ENCODE results near the gene ZSCAN1. TPM values are rescaled to one million over a fixed set of nuclear protein-coding genes. Genes with fewer than 3 reads are reported as not detected.
A peak's percentile ranks its signal among the peaks of the same experiment; 100 is the strongest.

Gene ZSCAN1
- total RNA-seq, 1 donor from 2014 or later = not detected

DNA sequence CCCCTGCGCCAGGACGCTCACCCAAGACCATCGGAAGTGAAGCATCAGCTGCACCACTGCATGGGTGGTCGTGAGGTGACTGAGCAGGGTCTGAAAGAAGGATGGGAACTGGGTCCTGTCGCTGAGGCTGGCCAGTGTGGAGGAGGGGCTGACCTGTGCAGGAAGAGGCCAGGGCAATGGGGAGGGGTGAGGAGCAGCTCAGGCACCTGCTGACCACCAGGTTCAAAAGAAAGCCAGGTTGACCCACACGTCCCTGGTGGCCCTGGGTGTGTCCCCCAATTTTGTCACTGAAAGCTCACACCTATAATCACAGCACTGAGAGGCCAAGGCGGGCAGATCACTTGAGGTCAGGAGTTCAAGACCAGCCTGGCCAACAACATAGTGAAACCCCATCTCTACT, 13.7 kb upstream of the ZSCAN1 start:
- H3K9me3 Mint-ChIP-seq = peaks cover 13% of the 10 kb centered on the region
- H3K27me3 Mint-ChIP-seq = no peaks in the 10 kb centered on the region
- H3K36me3 Mint-ChIP-seq (ENCODE audit: low read depth) = peaks cover 3% of the 10 kb centered on the region
- no peak for DNase-seq
- no peak overlapping the region for H3K4me3 Mint-ChIP-seq
- H3K4me1 Mint-ChIP-seq = no peaks in the 10 kb centered on the region
- intact Hi-C loops (cut with micrococcal nuclease) = loop anchor here (5.0 kb wide), 1 partner anchor 137 kb away; no protein-coding TSS in a partner anchor
- no peak overlapping the region for H3K27ac Mint-ChIP-seq

GRCh38 chr19:58021541-58022282, 12.1 kb upstream of the ZSCAN1 start:
- Mint-ChIP-seq H3K4me1 (no peaks in the 10 kb centered on the region), H3K27me3 (no peaks in the 10 kb centered on the region), H3K4me3 (no peak overlapping the region), H3K36me3 (ENCODE audit: low read depth) (peaks cover 3% of the 10 kb centered on the region), H3K9me3 (peaks cover 8% of the 10 kb centered on the region), H3K27ac (no peak overlapping the region)
- peak; percentile 61 for DNase-seq
- intact Hi-C loops (cut with micrococcal nuclease) = loop anchor here (5.0 kb wide), 1 partner anchor 136 kb away; no protein-coding TSS in a partner anchor

GRCh38 chr19:58022283-58022660, 11.6 kb upstream of the ZSCAN1 start:
- Mint-ChIP-seq H3K27ac (no peak overlapping the region), H3K27me3 (no peaks in the 10 kb centered on the region), H3K4me3 (no peak overlapping the region), H3K4me1 (no peaks in the 10 kb centered on the region), H3K9me3 (peaks cover 8% of the 10 kb centered on the region), H3K36me3 (ENCODE audit: low read depth) (peaks cover 3% of the 10 kb centered on the region)
- DNase-seq = no peak
- intact Hi-C loops (cut with micrococcal nuclease) = loop anchor here (5.0 kb wide), 1 partner anchor 135 kb away; no protein-coding TSS in a partner anchor

DNA sequence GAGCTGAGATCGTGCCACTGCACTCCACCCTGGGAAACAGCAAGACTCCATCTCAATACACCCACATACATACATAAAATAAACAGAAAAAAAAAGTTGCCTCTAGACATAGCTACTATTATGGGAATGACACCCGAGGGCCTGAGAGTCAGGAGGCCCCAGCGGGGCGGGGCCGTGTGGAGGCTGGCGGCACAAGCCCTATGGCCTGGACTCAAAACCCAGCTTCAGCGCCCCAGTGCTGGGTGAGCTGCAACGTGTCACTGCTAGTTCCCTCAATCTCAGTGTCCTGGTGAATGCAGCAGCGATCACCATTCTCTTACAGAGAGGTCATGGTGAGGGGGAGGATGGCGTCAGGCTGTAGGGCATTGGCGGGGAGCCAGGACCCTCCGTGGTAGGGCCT, 9.2 kb upstream of the ZSCAN1 start:
- DNase-seq = no peak
- Mint-ChIP-seq H3K36me3 (ENCODE audit: low read depth) (peaks cover 3% of the 10 kb centered on the region), H3K27me3 (no peaks in the 10 kb centered on the region), H3K4me1 (no peaks in the 10 kb centered on the region), H3K4me3 (no peak overlapping the region), H3K9me3 (peaks cover 13% of the 10 kb centered on the region), H3K27ac (no peak overlapping the region)
- intact Hi-C loops (cut with micrococcal nuclease) = loop anchor here (5.0 kb wide), 1 partner anchor 133 kb away; no protein-coding TSS in a partner anchor

DNA sequence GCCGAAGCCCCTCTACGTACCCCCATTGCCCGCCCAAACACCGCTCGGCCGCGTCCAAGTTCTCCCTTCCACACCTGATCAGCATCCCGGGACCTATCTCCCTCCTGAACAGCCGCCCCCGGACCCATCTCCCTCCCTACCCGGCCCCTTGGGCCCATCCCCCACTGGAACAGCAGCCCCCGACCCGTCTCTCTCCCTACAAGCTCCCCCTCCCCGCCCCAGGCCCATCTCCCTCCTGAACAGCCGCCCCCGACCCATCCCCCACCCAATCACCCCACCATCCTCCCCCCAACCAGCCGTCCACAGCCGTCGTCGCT, 610 bp downstream of the ZSCAN1 start:
- Mint-ChIP-seq H3K27me3 (peaks cover 1% of the 10 kb centered on the region), H3K27ac (no peak overlapping the region), H3K4me1 (no peaks in the 10 kb centered on the region), H3K9me3 (peaks cover 16% of the 10 kb centered on the region), H3K4me3 (no peak overlapping the region), H3K36me3 (ENCODE audit: low read depth) (peaks cover 10% of the 10 kb centered on the region)
- DNase-seq = no peak
- intact Hi-C loops (cut with micrococcal nuclease) = no loop called here

GRCh38 chr19:58035863-58036262, 2.0 kb downstream of the ZSCAN1 start:
- H3K4me1 Mint-ChIP-seq = no peaks in the 10 kb centered on the region
- peaks cover 16% of the 10 kb centered on the region for H3K9me3 Mint-ChIP-seq
- peaks cover 1% of the 10 kb centered on the region for H3K27me3 Mint-ChIP-seq
- no peak for DNase-seq
- intact Hi-C loops (cut with micrococcal nuclease) = no loop called here
- no peak overlapping the region for H3K4me3 Mint-ChIP-seq
- peaks cover 10% of the 10 kb centered on the region for H3K36me3 Mint-ChIP-seq (ENCODE audit: low read depth)
- no peak overlapping the region for H3K27ac Mint-ChIP-seq

DNA sequence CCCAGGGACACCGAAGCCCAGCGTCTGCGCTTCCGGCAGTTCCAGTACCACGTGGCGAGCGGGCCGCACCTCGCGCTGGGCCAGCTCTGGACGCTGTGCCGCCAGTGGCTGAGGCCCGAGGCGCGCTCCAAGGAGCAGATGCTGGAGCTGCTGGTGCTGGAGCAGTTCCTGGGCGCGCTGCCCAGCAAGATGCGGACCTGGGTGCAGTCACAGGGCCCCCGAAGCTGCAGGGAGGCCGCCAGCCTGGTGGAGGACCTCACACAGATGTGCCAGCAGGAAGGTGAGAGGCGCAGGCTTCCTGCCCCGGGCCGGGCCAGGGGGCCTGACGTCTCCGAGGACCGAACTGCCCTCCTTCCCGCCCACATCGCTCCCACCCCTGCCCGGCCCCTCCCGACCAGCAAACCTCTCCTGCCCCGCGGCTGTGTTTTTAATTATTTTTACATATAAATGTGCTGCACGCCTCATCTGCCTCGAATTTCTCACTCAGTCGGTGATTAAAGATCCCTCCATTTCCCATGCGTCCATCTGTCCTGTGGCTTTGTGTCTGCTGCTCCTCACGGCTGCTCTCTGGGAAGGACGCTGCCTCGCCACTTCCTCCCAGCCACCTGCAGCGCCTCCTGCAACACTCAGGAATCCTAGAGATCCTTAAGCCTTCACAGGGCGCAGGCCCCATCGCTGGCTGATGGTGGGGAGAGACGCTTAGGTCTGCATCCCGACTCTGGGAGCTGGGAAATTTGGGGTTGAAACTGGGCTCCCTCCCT, 4.3 kb downstream of the ZSCAN1 start:
- no peak overlapping the region for H3K4me3 Mint-ChIP-seq
- peaks cover 10% of the 10 kb centered on the region for H3K36me3 Mint-ChIP-seq (ENCODE audit: low read depth)
- H3K4me1 Mint-ChIP-seq = no peaks in the 10 kb centered on the region
- intact Hi-C loops (cut with micrococcal nuclease) = no loop called here
- peaks cover 22% of the 10 kb centered on the region for H3K9me3 Mint-ChIP-seq
- no peak for DNase-seq
- no peak overlapping the region for H3K27ac Mint-ChIP-seq
- H3K27me3 Mint-ChIP-seq = peaks cover 1% of the 10 kb centered on the region

- H3K4me3 Mint-ChIP-seq = no peak overlapping the region
- H3K36me3 Mint-ChIP-seq (ENCODE audit: low read depth) = peaks cover 10% of the 10 kb centered on the region
- peaks cover 1% of the 10 kb centered on the region for H3K27me3 Mint-ChIP-seq
- intact Hi-C loops (cut with micrococcal nuclease) = no loop called here
- peaks cover 22% of the 10 kb centered on the region for H3K9me3 Mint-ChIP-seq
- no peak overlapping the region for H3K27ac Mint-ChIP-seq
- no peak for DNase-seq
- H3K4me1 Mint-ChIP-seq = no peaks in the 10 kb centered on the region
Observed at GRCh38 chr19:58038688-58039204, 4.9 kb downstream of the ZSCAN1 start.

DNA sequence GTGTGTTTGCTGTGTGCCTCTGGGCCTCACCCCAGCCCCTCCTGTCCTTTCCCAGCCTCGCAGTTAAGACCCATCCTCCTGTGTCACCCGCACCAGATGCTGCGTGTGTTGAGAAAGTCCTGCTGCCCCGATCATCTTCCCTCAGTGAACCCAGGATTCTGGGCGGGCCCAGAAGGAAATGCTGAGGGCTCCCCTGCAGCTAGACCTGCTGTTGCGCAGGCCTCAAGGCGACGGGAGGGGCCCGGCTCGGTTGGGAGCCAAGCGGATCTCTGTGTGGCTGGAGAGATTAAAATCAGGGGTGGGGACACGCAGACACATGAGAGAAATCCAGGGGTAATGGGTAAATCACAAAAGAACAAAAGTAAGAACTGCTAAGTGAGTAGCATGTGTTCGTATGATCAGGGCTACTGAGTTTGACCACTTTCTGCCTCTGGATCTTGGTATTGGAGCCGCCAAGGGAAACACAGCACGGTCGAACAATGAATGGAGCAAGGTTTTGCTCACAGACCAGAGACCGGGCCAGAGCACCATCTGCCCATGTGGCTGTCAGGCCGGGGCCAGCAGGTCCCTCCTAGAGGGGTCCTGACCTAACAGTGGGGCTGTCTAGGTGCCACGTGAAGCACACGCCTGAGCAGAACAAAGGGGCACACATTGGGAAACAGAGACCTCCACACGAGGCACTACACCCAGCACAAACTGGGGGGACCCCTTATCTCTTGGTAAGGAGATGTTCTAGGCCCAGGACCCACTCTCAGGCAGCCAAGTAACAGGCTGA, 7.1 kb downstream of the ZSCAN1 start:
- Mint-ChIP-seq H3K27me3 (no peaks in the 10 kb centered on the region), H3K9me3 (peaks cover 14% of the 10 kb centered on the region), H3K4me1 (no peaks in the 10 kb centered on the region), H3K27ac (no peak overlapping the region), H3K36me3 (ENCODE audit: low read depth) (peaks cover 3% of the 10 kb centered on the region), H3K4me3 (no peak overlapping the region)
- intact Hi-C loops (cut with micrococcal nuclease) = no loop called here
- no peak for DNase-seq

GRCh38 chr19:58042495-58043340, 8.9 kb downstream of the ZSCAN1 start:
- Mint-ChIP-seq H3K9me3 (peaks cover 13% of the 10 kb centered on the region), H3K36me3 (ENCODE audit: low read depth) (peaks cover 3% of the 10 kb centered on the region), H3K4me3 (no peak overlapping the region), H3K4me1 (no peaks in the 10 kb centered on the region), H3K27me3 (no peaks in the 10 kb centered on the region), H3K27ac (no peak overlapping the region)
- no peak for DNase-seq
- intact Hi-C loops (cut with micrococcal nuclease) = no loop called here

DNA sequence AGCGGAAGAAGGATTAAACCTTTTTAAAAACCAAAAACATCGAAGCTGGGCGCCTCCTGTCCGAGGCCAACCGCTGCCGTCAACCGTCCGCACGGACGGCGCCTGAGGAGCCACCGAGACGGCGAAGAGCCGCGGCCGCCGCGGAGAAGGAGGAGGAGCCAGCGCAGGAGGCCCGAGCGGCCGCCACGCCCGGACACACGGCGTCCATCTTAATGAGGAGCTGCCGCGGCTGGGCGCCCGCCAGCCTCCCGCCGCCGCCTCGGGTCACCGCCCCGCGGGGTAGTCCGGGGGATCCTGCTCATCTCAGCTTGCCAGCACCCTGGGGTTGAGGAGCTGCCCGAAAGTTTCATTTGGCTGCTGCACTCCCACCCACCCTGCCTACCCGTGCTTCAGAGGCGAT, 10.6 kb downstream of the ZSCAN1 start:
- Mint-ChIP-seq H3K27ac (no peak overlapping the region), H3K4me1 (no peaks in the 10 kb centered on the region), H3K27me3 (no peaks in the 10 kb centered on the region), H3K9me3 (peaks cover 16% of the 10 kb centered on the region), H3K36me3 (ENCODE audit: low read depth) (peaks cover 4% of the 10 kb centered on the region), H3K4me3 (no peak overlapping the region)
- intact Hi-C loops (cut with micrococcal nuclease) = no loop called here
- DNase-seq = no peak

DNA sequence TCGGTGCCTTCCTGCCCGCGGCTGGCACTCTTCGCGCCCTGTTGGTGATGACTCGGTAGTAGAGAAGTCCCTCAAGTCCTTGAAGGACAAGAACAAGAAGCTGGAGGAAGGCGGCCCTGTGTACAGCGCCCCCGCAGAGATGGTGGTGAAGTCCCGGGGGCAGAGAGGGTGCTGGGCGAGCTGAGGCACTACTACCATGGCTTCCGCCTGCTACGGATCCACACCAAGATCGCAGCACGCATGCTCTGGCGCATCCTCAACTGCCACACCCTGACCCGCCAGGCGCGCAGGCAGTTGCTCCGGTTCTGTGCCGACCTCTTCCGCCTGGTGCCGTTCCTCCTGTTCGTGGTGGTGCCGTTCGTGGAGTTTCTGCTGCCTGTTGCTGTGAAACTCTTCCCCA, 11.1 kb downstream of the ZSCAN1 start:
- H3K27me3 Mint-ChIP-seq = no peaks in the 10 kb centered on the region
- peaks cover 4% of the 10 kb centered on the region for H3K36me3 Mint-ChIP-seq (ENCODE audit: low read depth)
- intact Hi-C loops (cut with micrococcal nuclease) = no loop called here

DNA sequence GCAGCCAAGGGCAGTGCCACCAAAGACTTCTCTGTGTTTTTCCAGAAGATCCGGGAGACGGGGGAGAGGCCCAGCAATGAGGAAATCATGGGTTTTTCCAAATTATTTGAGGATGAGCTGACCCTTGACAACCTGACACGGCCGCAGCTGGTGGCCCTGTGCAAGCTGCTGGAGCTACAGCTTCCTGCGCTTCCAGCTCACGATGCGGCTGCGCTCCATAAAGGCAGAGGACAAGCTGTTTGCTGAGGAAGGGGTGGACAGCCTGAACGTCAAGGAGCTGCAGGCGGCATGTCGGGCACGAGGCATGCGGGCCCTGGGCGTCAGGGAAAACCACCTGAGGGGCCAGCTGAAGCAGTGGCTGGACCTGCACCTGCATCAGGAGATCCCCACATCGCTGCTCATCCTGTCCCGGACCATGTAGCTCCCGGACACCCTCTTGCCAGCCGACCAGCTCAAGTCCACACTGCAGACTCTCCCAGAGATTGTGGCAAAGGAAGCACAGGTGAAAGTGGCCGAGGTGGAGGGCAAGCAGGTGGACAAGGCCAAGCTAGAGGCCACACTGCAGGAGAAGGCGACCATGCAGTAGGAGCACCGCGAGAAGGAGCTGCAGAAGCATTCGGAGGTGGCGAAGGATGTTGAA, 11.7 kb downstream of the ZSCAN1 start:
- Mint-ChIP-seq H3K27me3 (no peaks in the 10 kb centered on the region), H3K27ac (no peak overlapping the region), H3K4me1 (no peaks in the 10 kb centered on the region), H3K9me3 (peaks cover 17% of the 10 kb centered on the region), H3K4me3 (no peak overlapping the region), H3K36me3 (ENCODE audit: low read depth) (peaks cover 4% of the 10 kb centered on the region)
- DNase-seq = no peak
- intact Hi-C loops (cut with micrococcal nuclease) = no loop called here

More for the DNA sequence above, 11.1 kb downstream of the ZSCAN1 start:
- no peak overlapping the region for H3K4me3 Mint-ChIP-seq
- peaks cover 17% of the 10 kb centered on the region for H3K9me3 Mint-ChIP-seq
- no peak for DNase-seq
- H3K27ac Mint-ChIP-seq = no peak overlapping the region
- H3K4me1 Mint-ChIP-seq = no peaks in the 10 kb centered on the region
